GM21737 (cell line): ENCODE data around the gene LRRC45.
"Not testable (repeated sequence)": the region's sequence is repeated elsewhere in the genome, so short reads cannot be mapped to it uniquely, and the experiment has no call there.

Source experiments
- ATAC-seq: cut with Tn5 transposase; IDR thresholded peaks from one replicate; pipeline ENCODE4 v1.9.1; 2021; ENCODE audit warnings: mild to moderate bottlenecking, moderate library complexity; ENCODE audit not compliant: unreplicated experiment

Gene LRRC45

DNA sequence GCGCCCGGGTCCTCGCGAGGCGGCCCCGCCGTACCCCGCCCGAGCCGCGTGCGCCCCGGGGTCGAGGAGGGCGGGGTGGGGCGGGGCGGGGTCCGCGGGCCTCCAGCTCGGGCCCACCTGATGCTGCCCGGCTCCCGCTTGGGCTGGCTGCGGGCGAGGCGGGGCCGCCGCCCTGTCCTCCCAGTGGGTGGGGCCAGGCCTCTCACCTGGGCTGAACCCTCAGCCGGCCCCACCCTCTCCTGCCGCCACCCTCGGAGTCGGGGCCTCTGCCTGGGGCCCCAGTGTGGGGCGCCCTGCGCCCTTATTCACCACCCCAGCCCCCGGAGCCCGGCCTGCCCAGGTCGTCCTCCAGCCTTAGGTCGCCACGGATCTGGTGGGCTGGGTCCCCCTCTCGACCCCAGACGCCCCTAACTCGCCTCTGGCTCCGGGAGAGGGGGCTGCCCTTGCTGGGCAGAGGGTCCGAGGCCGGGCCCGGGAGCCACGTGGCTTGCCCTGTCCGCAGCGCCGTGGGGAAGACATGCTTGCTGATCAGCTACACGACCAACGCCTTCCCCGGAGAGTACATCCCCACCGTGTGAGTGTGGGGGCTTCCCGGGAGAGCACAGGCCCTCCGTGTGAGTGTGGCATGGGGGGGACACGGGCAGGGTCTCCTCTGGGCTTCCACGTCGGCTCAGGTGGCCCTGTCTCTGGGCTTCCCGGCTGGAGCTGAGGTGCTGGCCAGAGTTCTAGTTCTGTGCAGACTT lies 9.0 kb downstream of the LRRC45 start:
- ATAC-seq = no peak

DNA sequence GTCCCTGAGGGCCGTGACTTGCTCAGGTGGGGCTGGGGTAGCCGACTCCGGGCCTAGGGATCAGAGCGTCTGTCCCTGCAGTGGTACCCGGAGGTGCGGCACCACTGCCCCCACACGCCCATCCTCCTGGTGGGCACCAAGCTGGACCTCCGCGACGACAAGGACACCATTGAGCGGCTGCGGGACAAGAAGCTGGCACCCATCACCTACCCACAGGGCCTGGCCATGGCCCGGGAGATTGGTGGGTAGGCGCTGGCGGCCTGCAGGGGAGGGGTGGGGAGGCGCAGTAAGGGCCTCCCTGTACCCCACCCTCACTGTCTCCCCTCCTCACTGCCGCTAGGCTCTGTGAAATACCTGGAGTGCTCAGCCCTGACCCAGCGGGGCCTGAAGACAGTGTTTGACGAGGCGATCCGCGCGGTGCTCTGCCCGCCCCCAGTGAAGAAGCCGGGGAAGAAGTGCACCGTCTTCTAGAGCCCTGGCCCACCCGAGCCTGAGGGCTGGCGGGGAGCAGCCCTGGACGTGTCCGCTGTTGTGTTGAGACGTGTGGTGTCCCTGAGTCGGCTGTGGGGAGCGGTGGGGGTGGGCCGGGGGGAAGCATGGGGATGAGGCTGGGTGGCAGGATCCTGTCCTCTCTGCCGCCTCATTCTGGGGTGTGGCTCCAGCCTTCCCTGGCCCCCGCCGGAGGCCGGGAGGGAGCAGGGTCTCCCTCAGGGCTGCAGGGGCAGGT lies 10.4 kb downstream of the LRRC45 start:
- no peak for ATAC-seq

GRCh38 chr17:82034371-82035011 lies 11.4 kb downstream of the LRRC45 start:
- no peak for ATAC-seq

GRCh38 chr17:82035488-82035887 lies 12.4 kb downstream of the LRRC45 start:
- ATAC-seq = no peak

DNA sequence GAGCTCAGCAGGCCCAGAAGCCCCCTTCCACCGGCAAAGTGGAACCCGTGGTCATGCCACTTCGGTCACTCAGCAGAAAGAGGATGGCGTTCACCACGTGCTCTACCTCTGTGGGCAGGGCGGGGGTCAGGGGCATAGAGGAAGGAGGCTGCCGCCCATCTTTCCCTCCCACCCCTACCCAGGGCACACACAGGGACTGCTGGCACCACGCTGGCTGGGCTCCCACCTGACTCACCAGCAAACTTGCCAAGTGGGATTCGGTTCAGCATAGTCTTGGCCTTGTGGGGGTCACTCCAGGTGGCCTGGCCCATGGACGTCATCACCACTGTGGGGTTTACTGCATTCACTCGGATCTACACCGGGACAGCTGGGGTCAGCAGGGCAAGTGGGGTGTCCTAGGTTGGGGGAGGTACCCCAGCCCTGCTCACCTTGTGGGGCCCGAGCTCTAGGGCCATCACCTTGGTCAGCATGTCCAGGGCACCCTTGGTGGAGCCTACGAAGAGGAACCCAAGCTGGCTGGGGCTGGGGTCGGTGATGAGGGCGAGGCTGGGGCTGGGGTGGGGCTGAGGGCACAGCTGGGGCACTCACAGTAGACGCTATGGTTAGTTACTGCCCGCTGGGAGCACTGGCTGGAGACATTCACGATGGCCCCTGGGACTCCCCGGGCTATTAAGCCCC lies 13.0 kb downstream of the LRRC45 start:
- ATAC-seq = no peak

DNA sequence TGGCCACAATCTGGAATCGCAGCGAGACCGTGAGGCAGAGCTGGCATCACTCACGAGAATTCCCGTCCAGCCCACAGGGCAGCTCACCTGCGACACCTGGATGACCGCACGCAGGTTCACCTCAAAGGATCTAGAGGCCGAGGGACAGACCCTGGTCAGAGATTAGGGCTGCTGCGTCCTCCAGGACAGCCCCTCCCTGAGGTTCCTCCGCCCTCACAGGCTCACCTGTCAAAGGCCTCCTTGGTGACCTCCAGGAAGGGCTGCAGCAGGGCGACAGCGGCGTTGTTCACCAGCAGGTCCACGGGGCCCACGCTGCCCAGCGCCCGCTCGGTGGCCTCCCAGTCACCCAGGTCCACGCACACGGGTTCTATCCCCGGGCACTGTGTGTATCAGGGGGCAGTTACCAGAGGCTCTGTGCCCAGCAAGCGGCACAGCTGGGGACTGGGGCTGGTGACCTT lies 13.6 kb downstream of the LRRC45 start:
- ATAC-seq = no peak

- ATAC-seq = peak; percentile 83
Measured at GRCh38 chr17:82037092-82037888, 14.2 kb downstream of the LRRC45 start, which contains the start of gene DCXR. DCXR (minus strand) TSS chr17:82037697; CDS start chr17:82037682, 15 bp downstream.

DNA sequence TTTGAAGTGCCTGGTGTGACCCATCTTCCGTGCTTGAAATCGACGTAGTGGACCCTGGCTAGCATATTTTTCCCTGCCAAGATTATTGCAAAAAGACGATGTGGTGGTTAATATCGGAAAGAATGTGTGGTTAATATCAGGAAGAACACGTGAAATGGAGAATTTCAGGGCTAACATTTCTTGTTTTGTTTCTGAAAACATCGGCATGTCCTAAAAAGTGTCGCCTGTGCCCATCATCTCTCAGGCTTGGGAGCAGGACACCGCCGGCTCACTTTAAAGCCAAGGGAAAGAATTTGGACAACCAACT lies 14.7 kb downstream of the LRRC45 start:
- no peak for ATAC-seq

GRCh38 chr17:82038796-82039409 lies 15.8 kb downstream of the LRRC45 start:
- ATAC-seq = not testable (repeated sequence)

DNA sequence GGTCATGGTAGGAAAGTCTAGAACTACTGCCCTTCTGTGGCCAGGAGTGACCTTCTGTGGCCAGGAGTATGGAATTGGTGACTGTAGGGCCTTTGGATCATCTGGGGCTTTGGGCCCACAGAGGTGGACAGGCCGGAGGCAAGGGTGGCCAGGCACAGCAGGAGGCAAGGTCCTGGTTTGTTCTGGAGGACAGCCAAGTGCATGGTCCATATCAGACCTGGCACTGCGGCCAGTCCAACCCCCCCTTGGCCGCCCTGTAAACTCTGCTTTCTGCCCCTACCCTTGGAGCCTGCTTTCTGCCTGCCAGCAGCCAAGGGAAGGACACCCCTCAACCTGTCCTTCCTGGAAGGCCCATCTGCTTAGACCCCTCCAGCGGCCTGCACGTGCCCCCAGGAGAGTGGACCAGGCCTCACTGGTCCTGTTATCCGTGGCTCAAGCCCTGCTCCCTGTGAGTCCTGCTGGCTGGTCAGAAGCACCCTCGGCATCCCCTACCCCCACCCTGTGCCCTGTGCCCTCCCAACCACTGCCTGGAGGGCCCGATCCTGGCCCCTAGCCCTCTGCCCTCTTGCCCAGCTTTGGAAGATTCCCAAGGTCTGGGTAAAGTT lies 16.7 kb downstream of the LRRC45 start:
- no peak for ATAC-seq

- ATAC-seq = no peak
Measured at GRCh38 chr17:82041144-82041814, 18.2 kb downstream of the LRRC45 start.

GRCh38 chr17:82042649-82043048 lies 19.5 kb downstream of the LRRC45 start:
- ATAC-seq = no peak

DNA sequence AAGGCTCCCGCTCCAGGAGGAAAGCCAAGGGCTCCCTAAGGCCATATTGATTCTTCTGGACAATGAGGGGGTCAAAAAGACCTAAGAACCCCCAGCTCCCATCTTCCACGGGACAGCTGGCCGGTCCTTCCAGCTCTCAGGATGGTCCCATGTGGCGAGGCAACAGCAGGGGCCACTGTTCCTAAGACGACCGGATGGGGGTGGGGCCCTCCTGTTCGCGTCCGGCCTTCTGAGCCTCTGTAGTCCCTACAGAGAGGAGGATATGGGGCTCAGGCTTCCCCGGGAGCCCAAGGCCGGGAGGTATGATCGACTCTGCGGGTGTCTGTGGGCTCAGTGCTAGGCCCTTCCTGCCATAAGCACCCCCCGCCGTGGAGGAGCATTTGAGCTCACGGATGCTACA lies 20.4 kb downstream of the LRRC45 start:
- ATAC-seq = no peak

GRCh38 chr17:82045936-82046484 lies 22.9 kb downstream of the LRRC45 start:
- no peak for ATAC-seq

GRCh38 chr17:82046903-82047302 lies 23.8 kb downstream of the LRRC45 start:
- ATAC-seq = no peak

DNA sequence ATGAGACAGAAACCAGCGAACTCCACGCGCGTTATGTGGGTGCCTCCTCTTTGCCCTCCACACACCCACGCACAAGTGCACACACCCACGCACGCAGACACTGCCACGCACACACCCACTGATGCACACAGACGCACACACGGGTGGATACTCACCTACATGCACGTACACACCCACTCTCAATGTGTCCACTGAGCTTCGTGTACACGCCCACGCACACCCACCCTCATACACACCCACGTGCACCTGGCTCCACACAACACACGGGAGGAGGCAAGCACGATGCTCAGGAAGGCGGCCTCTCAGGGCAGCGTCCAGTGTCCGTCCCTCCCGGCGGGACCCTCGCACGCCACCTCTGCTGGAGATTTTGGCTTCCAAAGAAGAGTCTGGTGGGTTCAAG lies 24.3 kb downstream of the LRRC45 start:
- ATAC-seq = no peak

DNA sequence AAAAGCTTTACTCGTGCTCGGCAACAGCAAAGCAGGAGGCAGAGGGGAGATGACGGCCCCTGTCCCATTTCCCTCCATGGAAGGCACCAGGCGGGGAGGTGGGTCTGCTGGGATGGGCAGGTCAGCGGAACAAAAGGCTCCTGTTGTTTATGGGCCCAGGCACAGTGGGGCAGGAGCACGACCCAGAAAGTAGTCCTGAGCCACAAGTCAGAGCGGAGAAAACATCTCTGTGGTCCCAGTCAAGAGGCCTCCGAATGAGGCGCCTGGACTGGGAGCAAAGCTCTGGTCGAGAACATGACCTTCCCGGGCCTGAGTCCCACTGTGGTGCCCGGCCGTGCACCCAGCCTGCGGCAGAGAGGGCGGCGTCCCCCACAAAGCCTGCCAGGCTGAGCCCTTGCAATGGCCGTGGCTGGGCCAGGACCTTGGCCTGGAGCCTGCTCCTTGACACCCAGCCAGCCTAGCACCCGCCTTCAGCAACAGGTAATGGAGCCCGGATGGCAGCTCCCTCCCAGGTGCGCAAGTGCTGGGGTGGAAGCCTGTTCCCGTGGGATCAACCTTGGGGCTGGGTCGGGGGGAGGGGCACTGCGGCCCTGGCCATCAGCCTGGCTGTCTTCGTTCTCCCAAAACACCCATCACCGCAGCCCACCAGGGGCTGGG lies 24.9 kb downstream of the LRRC45 start:
- no peak for ATAC-seq

GRCh38 chr17:82048571-82048971 lies 25.5 kb downstream of the LRRC45 start:
- no peak for ATAC-seq
